HCT116 (cell line): Measurements from ENCODE around the gene DCTN2. TPM values are rescaled to one million over a fixed set of nuclear protein-coding genes. Genes with fewer than 3 reads are reported as not detected.

Experiments
- ATAC-seq: fragments of 200-7000 bp; cut with Tn5 transposase; 2 replicates; pipeline ENCODE4 v1.9.1; 2020; ENCODE audit warnings: mild to moderate bottlenecking, moderate library complexity
- BruUV-seq: library from RNA; stranded (reverse); fragments of 400-500 nt; replicated peaks from 2 replicates; lab custom pipeline; 2021; lab: Mats Ljungman, UMichigan
- CTCF ChIA-PET: fragments of 300-600 bp; sonication (Branson Sonifier 250); formaldehyde crosslinking; loops from one replicate; lab custom pipeline; 2021; ENCODE audit warnings: antibody characterized with exemption; lab: Charles Lee
- POLR2A ChIA-PET: fragments of 300-600, 350-600 bp; sonication (Branson Sonifier 250); formaldehyde crosslinking; loops from one replicate; lab custom pipeline; 2021; ENCODE audit warnings: antibody characterized with exemption; lab: Charles Lee
- RAD21 ChIA-PET, 2 experiments: fragments of 300-600 bp; sonication (Branson Sonifier 250); formaldehyde crosslinking; loops; one replicate each; lab custom pipeline; 2023; ENCODE audit warnings: low total read pairs in 2 of 2; ENCODE audit not compliant: uncharacterized antibody in 2 of 2, unreplicated experiment in 2 of 2, low non-redundant PET in 1 of 2; lab: Charles Lee
- DNase-seq: peaks from one replicate; pipeline ENCODE4 v3.0.0-alpha.2; 2010; ENCODE audit warnings: low read depth, low spot score
- H2AFZ ChIP-seq: fragments of 200-600 bp; shearing (Covaris generic), sonication (generic); 2 replicates; pipeline ENCODE4 v1.6.1; 2017; ENCODE audit warnings: low read depth, mixed run types, mixed read lengths, antibody characterized with exemption, low read length; ENCODE audit not compliant: poor library complexity, severe bottlenecking
- H3K27ac ChIP-seq: 2 replicates; pipeline ENCODE4 v1.5.1; 2012; ENCODE audit warnings: low read depth, low read length
- H3K27me3 ChIP-seq: fragments of 200-600 bp; sonication (generic); 2 replicates; pipeline ENCODE4 v1.6.1; 2016; ENCODE audit warnings: mixed run types, low read length, mixed read lengths; ENCODE audit not compliant: insufficient read depth
- H3K36me3 ChIP-seq, 2 experiments: fragments of 200-500 bp in 1 of 2; fragments of 200-600 bp in 1 of 2; sonication (Bioruptor generic) in 1 of 2; sonication (generic) in 1 of 2; 2 replicates each; pipeline versions ENCODE4 v1.5.1 to v1.6.1; 2014 to 2016; ENCODE audit warnings: low read length in 2 of 2, inconsistent platforms in 1 of 2, mixed read lengths in 1 of 2, mixed run types in 1 of 2; ENCODE audit not compliant: insufficient read depth in 2 of 2, control insufficient read depth in 1 of 2
- H3K4me1 ChIP-seq, 2 experiments: fragments of 200-600 bp in 1 of 2; sonication (generic) in 1 of 2; 2 replicates each; pipeline versions ENCODE4 v1.5.1 to v1.6.1; 2012 to 2017; ENCODE audit warnings: low read length in 2 of 2, inconsistent platforms in 1 of 2, mild to moderate bottlenecking in 1 of 2, mixed read lengths in 1 of 2, mixed run types in 1 of 2, moderate library complexity in 1 of 2; ENCODE audit not compliant: insufficient read depth in 2 of 2, control insufficient read depth in 1 of 2
- H3K4me2 ChIP-seq: fragments of 200-600 bp; sonication (generic); 2 replicates; pipeline ENCODE4 v1.6.1; 2017; ENCODE audit warnings: mixed run types, low read length, mixed read lengths
- H3K4me3 ChIP-seq, 2 experiments: fragments of 200-600 bp in 1 of 2; sonication (generic) in 1 of 2; replicated peaks in 1 of 2; 2 replicates each; pipeline ENCODE4 v1.5.1; 2011 to 2016; ENCODE audit warnings: low read length in 2 of 2, control low read depth in 1 of 2, low read depth in 1 of 2, mild to moderate bottlenecking in 1 of 2, mixed read lengths in 1 of 2, mixed run types in 1 of 2
- H3K79me2 ChIP-seq: fragments of 200-600 bp; sonication (generic); 2 replicates; pipeline ENCODE4 v1.6.1; 2017; ENCODE audit warnings: mild to moderate bottlenecking, mixed run types, low read length, moderate library complexity, mixed read lengths; ENCODE audit not compliant: insufficient read depth
- H3K9ac ChIP-seq: fragments of 200-600 bp; sonication (generic); 2 replicates; pipeline ENCODE4 v1.6.1; 2016; ENCODE audit warnings: low read length, mixed read lengths
- H3K9me2 ChIP-seq: fragments of 200-600 bp; sonication (generic), shearing (Covaris generic); 2 replicates; pipeline ENCODE4 v1.6.1; 2017; ENCODE audit warnings: mixed run types, mild to moderate bottlenecking, moderate library complexity; ENCODE audit not compliant: insufficient read depth
- H3K9me3 ChIP-seq, 2 experiments: fragments of 200-500 bp in 1 of 2; fragments of 200-600 bp in 1 of 2; sonication (Bioruptor generic) in 1 of 2; sonication (generic) in 1 of 2; 2 replicates each; pipeline ENCODE4 v1.6.1; 2014 to 2017; ENCODE audit warnings: low read length in 2 of 2, mixed read lengths in 2 of 2, inconsistent platforms in 1 of 2, low read depth in 1 of 2, mild to moderate bottlenecking in 1 of 2, mixed run types in 1 of 2, moderate library complexity in 1 of 2; ENCODE audit not compliant: control insufficient read depth in 1 of 2, insufficient read depth in 1 of 2
- H4K20me1 ChIP-seq: fragments of 200-600 bp; sonication (generic), shearing (Covaris generic); 2 replicates; pipeline ENCODE4 v1.6.1; 2017; ENCODE audit warnings: mixed run types, mild to moderate bottlenecking, moderate library complexity; ENCODE audit not compliant: insufficient read depth
- ATF3 ChIP-seq: IDR thresholded peaks from 2 replicates; pipeline ENCODE4 v1.6.1; 2012
- CBX3 ChIP-seq: IDR thresholded peaks from 2 replicates; pipeline ENCODE4 v1.6.1; 2012; ENCODE audit warnings: low read depth
- CEBPB ChIP-seq: IDR thresholded peaks from 2 replicates; pipeline ENCODE4 v1.6.1; 2012; ENCODE audit warnings: low read depth
- CTCF ChIP-seq, 3 experiments: fragments of 200-600 bp in 1 of 3; sonication (generic) in 1 of 3; IDR thresholded peaks in 2 of 3; conservative IDR thresholded peaks in 1 of 3; 2 replicates each; pipeline ENCODE4 v1.5.1; 2012 to 2017; ENCODE audit warnings: low read depth in 2 of 3, low read length in 2 of 3, antibody characterized with exemption in 1 of 3, borderline replicate concordance in 1 of 3, control low read depth in 1 of 3, mild to moderate bottlenecking in 1 of 3, mixed read lengths in 1 of 3, mixed run types in 1 of 3, moderate library complexity in 1 of 3; ENCODE audit not compliant: insufficient read depth in 1 of 3
- EGR1 ChIP-seq: IDR thresholded peaks from 2 replicates; pipeline ENCODE4 v1.6.1; 2012; ENCODE audit warnings: low read depth
- ELF1 ChIP-seq: IDR thresholded peaks from 2 replicates; pipeline ENCODE4 v1.6.1; 2012; ENCODE audit warnings: low read depth, borderline replicate concordance
- EZH2 ChIP-seq: fragments of 200-600 bp; sonication (generic); IDR thresholded peaks from 2 replicates; pipeline ENCODE4 v1.6.1; 2017; ENCODE audit warnings: antibody characterized with exemption, mixed run types
- EZH2phosphoT487 ChIP-seq: fragments of 200-600 bp; IDR thresholded peaks from 2 replicates; pipeline ENCODE4 v1.6.1; 2018; ENCODE audit warnings: antibody characterized with exemption, borderline replicate concordance
- FOSL1 ChIP-seq: IDR thresholded peaks from 2 replicates; pipeline ENCODE4 v1.6.1; 2012; ENCODE audit warnings: low read depth
- JUND ChIP-seq: IDR thresholded peaks from 2 replicates; pipeline ENCODE4 v1.6.1; 2012
- MAX ChIP-seq: IDR thresholded peaks from 2 replicates; pipeline ENCODE4 v1.6.1; 2012
- POLR2A ChIP-seq: IDR thresholded peaks from 2 replicates; pipeline ENCODE4 v1.7.0; 2011; ENCODE audit warnings: borderline replicate concordance; ENCODE audit not compliant: insufficient read depth, insufficient read length; ENCODE audit errors: extremely low read depth
- REST ChIP-seq: IDR thresholded peaks from 2 replicates; pipeline ENCODE4 v1.6.1; 2012; ENCODE audit warnings: low read depth
- SP1 ChIP-seq: IDR thresholded peaks from 2 replicates; pipeline ENCODE4 v1.6.1; 2012; ENCODE audit warnings: low read depth
- YY1 ChIP-seq: IDR thresholded peaks from 2 replicates; pipeline ENCODE4 v1.6.1; 2011; ENCODE audit warnings: low read length, low read depth, moderate library complexity, mild to moderate bottlenecking; ENCODE audit not compliant: insufficient replicate concordance; ENCODE audit errors: extremely low read depth
- ZFX ChIP-seq: fragments of 450-650 bp; IDR thresholded peaks from 2 replicates; pipeline ENCODE4 v1.6.1; 2017
- ZNF274 ChIP-seq: fragments of 200-500 bp; sonication (Bioruptor generic); IDR thresholded peaks from 2 replicates; pipeline ENCODE4 v1.6.1; 2014; ENCODE audit warnings: mild to moderate bottlenecking, low read depth, low read length, inconsistent platforms
- intact Hi-C: fragments of 100-400 bp; cut with micrococcal nuclease; formaldehyde crosslinking; loops from 2 replicates; pipeline ENCODE4 v1.10.0; 2022
- total RNA-seq: library from RNA; stranded (reverse); gene quantifications from one replicate; pipeline ENCODE4 v1.2.1, GENCODE V29; 2021; ENCODE audit not compliant: unreplicated experiment

Gene DCTN2
- total RNA-seq, 1 experiment from 2014 or later: 95.9 TPM

- ChIA-PET POLR2A (interaction anchor here (0.8 to 2.4 kb wide), 3 partner anchors 10 to 211 kb away, joined by 3 to 8 read pairs (median 4); no protein-coding TSS in a partner anchor), CTCF (no interaction called here), RAD21 (no interaction called here)
- no peak for ATAC-seq
- intact Hi-C loops: no loop called here
- Histone ChIP-seq H3K9me2 (no peaks in the 10 kb centered on the region), H3K27me3 (no peaks in the 10 kb centered on the region), H3K4me2 (no peak overlapping the region), H3K79me2 (peaks cover 45% of the 10 kb centered on the region), H3K4me1 (peaks cover 4 to 20% of the 10 kb centered on the region in 2 experiments; a peak in 3 of 4 replicates), H3K9ac (no peak overlapping the region), H3K27ac (peak overlapping the region; percentile 40), H3K36me3 (peaks cover 50 to 59% of the 10 kb centered on the region in 2 experiments; a peak in 3 of 4 replicates), H3K9me3 (no peaks in the 10 kb centered on the region), H3K4me3 (no peak overlapping the region), H2AFZ (no peak overlapping the region), H4K20me1 (peaks cover 7% of the 10 kb centered on the region; the same call in 1 of the 2 replicates)
- no TSS peak for BruUV-seq
- TF ChIP-seq ZNF274 (no peak), POLR2A (no peak), EGR1 (no peak), YY1 (no peak), ZFX (no peak), CEBPB (no peak), ATF3 (no peak), ELF1 (no peak), FOSL1 (no peak), JUND (no peak), SP1 (no peak), EZH2 (no peak), MAX (no peak), CTCF (IDR thresholded peaks at IDR 0.05 in 2 of 3, conservative IDR thresholded peaks at IDR 0.05 in 1 of 3; ENCODE audit: borderline replicate concordance in 1 of 3, insufficient read depth in 1 of 3, low read depth in 2 of 3, low read length in 2 of 3) (no peak), EZH2phosphoT487 (no peak), REST (no peak), CBX3 (no peak)
- DNase-seq: no peak
Measured at GRCh38 chr12:57515408-57515933, 31.5 kb downstream of the DCTN2 start.
